Tibial nerve (tissue), 4 donors: ENCODE data around the gene SLC7A5. TPM values are rescaled to one million over a fixed set of nuclear protein-coding genes. Genes with fewer than 3 reads are reported as not detected.
A peak's percentile ranks its signal among the peaks of the same experiment; 100 is the strongest.

Experiments
- DNase-seq, 2 donors: peaks; one replicate each; pipeline ENCODE4 v3.0.0-alpha.2; 2019; ENCODE audit warnings: low spot score in 2 of 2
- H3K27ac ChIP-seq, 4 donors: fragments of 200-600 bp; sonication (generic) in 3 of 4; one replicate each; pipeline ENCODE4 v1.5.1; 2017 to 2019; ENCODE audit warnings: mild to moderate bottlenecking in 1 of 4
- H3K27me3 ChIP-seq, 2 donors: fragments of 200-600 bp; sonication (generic) in 1 of 2; one replicate each; pipeline versions ENCODE4 v1.5.1 to v1.6.0; 2017 to 2019
- H3K36me3 ChIP-seq, 3 donors: fragments of 200-600 bp; sonication (generic); one replicate each; pipeline ENCODE4 v1.5.1; 2018 to 2019
- H3K4me1 ChIP-seq, 4 donors: fragments of 200-600 bp; sonication (generic) in 3 of 4; one replicate each; pipeline ENCODE4 v1.5.1; 2017 to 2019
- H3K4me3 ChIP-seq, 4 donors: fragments of 200-600 bp; sonication (generic) in 3 of 4; one replicate each; pipeline ENCODE4 v1.5.1; 2017 to 2019; ENCODE audit warnings: mild to moderate bottlenecking in 1 of 4, moderate library complexity in 1 of 4
- H3K9me3 ChIP-seq, 4 donors: fragments of 200-600 bp; sonication (generic) in 3 of 4; one replicate each; pipeline ENCODE4 v1.5.1; 2017 to 2019
- EP300 ChIP-seq, 2 donors: sonication (generic); formaldehyde crosslinking; IDR thresholded peaks; one replicate each; pipeline ENCODE4 v1.6.1; 2017; ENCODE audit warnings: antibody characterized with exemption in 2 of 2, mild to moderate bottlenecking in 1 of 2
- POLR2A ChIP-seq, 2 donors: fragments of 450-650 bp; IDR thresholded peaks; one replicate each; pipeline ENCODE4 v1.6.1; 2017; ENCODE audit warnings: antibody characterized with exemption in 2 of 2, mild to moderate bottlenecking in 2 of 2, moderate library complexity in 2 of 2
- WGBS, 2 donors: methylation state at CpG; one replicate each; pipeline ENCODE4 v1.1.5; 2018; 5-methylcytosine and 5-hydroxymethylcytosine counted together
- total RNA-seq, 4 donors: library from RNA; depleted of rRNA; stranded (reverse); fragments of >200 nt; gene quantifications; one replicate each; pipeline ENCODE4 v1.1.0, GENCODE V29; 2016
- TF ChIP-seq, protein P1 (sequence below), 5 experiments: fragments of 200-600 bp in 3 of 5; fragments of 450-650 bp in 2 of 5; sonication (generic) in 3 of 5; IDR thresholded peaks; one replicate each; pipeline ENCODE4 v1.5.1; 2016 to 2019; ENCODE audit warnings: antibody characterized with exemption in 5 of 5, mild to moderate bottlenecking in 3 of 5, moderate library complexity in 2 of 5

Gene SLC7A5
- total RNA-seq, 4 donors from 2014 or later: 5.5 to 6.6 (median 6.0) TPM

- Histone ChIP-seq H3K9me3 (no peaks in the 10 kb centered on the region), H3K4me3 (no peak overlapping the region), H3K27me3 (no peaks in the 10 kb centered on the region), H3K36me3 (peaks cover 0 to 81% (median 0%) of the 10 kb centered on the region in 3 donors), H3K27ac (peak overlapping the region in 1 of 4 donors; percentile 90), H3K4me1 (peaks cover 0 to 11% (median 2%) of the 10 kb centered on the region in 4 donors)
- WGBS, 2 donors: 89 to 93% methylated on average over 17 of the region's 17 CpGs
- no peak for DNase-seq
- no peak for TF ChIP-seq EP300 (IDR thresholded peaks at IDR 0.05)
- TF ChIP-seq POLR2A (IDR thresholded peaks at IDR 0.05): no peak
- TF ChIP-seq, protein P1, sequence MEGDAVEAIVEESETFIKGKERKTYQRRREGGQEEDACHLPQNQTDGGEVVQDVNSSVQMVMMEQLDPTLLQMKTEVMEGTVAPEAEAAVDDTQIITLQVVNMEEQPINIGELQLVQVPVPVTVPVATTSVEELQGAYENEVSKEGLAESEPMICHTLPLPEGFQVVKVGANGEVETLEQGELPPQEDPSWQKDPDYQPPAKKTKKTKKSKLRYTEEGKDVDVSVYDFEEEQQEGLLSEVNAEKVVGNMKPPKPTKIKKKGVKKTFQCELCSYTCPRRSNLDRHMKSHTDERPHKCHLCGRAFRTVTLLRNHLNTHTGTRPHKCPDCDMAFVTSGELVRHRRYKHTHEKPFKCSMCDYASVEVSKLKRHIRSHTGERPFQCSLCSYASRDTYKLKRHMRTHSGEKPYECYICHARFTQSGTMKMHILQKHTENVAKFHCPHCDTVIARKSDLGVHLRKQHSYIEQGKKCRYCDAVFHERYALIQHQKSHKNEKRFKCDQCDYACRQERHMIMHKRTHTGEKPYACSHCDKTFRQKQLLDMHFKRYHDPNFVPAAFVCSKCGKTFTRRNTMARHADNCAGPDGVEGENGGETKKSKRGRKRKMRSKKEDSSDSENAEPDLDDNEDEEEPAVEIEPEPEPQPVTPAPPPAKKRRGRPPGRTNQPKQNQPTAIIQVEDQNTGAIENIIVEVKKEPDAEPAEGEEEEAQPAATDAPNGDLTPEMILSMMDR (IDR thresholded peaks at IDR 0.05): no peak
These were observed 32.9 kb downstream of the SLC7A5 start for GRCh38 chr16:87836346-87836843.

DNA sequence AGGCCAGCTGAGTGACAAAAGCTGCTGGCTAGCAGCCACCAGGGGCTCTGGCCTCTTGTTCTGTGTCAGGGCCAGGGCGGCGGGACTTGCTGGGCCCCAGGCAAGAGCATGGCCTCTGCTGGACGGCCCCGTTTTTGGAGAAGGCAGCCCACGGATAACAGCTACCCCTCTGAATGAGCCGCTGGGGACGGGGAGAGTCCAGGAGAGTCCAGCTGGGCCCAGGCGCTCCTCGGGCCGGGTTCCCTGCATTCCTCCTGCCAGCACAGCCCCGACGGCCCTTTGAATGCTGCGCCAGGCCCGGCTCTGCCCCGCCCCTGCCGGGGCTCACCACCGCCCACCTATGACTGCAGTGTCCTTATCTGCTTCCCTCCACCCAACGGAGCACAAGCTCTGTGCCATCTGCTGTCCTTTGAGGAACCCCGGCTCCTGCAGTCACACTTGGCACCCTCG is 33.4 kb downstream of the SLC7A5 start:
- TF ChIP-seq, protein P1 (IDR thresholded peaks at IDR 0.05): no peak
- TF ChIP-seq EP300 (IDR thresholded peaks at IDR 0.05): no peak
- no peak for TF ChIP-seq POLR2A (IDR thresholded peaks at IDR 0.05)
- DNase-seq: no peak
- Histone ChIP-seq H3K27ac (peak overlapping the region in 1 of 4 donors; percentile 90), H3K4me3 (no peak overlapping the region), H3K27me3 (no peaks in the 10 kb centered on the region), H3K36me3 (peaks cover 0 to 86% (median 0%) of the 10 kb centered on the region in 3 donors), H3K9me3 (no peaks in the 10 kb centered on the region), H3K4me1 (peaks cover 0 to 11% (median 2%) of the 10 kb centered on the region in 4 donors)
- 78% methylated on average over 8 to 20 of the region's 20 CpGs for WGBS, 2 donors

DNA sequence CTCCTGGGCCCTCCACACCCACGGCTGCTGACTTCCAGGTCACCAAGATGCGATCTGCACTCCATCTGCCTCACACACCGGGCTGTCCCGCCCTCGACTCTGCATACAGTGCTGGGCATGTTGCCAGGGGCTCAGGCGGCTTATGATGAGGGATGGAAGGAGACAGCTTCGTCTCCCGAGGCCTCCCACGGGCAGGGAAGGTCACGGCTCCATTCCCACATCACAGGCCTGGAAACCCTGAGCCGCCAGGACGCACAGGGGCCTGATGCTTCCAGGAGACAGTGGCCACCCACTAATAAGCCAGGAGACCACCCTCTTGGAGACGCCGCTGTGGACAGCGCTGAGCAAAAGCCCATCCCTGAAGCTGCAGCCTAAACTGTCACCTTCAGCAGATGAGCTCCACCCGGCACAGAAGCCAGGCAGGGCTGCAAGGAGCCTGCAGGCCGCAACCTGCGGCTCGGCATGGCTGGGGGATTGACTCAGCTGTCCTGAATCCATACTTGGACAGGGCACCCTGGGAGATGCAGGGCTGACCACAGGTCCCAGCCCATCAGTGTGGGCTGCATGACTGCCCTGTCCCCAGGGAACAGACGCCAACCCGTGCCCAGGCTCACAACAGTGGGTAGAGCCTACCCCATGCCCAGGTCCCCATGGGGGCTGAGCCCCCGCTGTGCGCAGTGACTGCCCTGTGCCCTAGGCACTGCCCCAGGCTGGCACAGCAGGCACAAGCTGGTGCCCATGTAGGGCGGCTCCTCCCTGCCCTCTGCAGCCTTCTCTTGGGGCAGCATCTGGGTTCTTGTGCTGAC is 34.4 kb downstream of the SLC7A5 start:
- no peaks in the 10 kb centered on the region for H3K9me3 ChIP-seq
- H3K36me3 ChIP-seq: peaks cover 0 to 92% (median 0%) of the 10 kb centered on the region in 3 donors
- no peak for DNase-seq
- TF ChIP-seq POLR2A (IDR thresholded peaks at IDR 0.05): no peak
- TF ChIP-seq, protein P1 (IDR thresholded peaks at IDR 0.05): no peak
- TF ChIP-seq EP300 (IDR thresholded peaks at IDR 0.05): no peak
- H3K4me3 ChIP-seq: no peak overlapping the region
- no peaks in the 10 kb centered on the region for H3K27me3 ChIP-seq
- H3K27ac ChIP-seq: peak overlapping the region in 1 of 4 donors; percentile 1
- peaks cover 0 to 10% (median 2%) of the 10 kb centered on the region in 4 donors for H3K4me1 ChIP-seq
- WGBS, 2 donors: 66 to 75% methylated on average over 13 to 20 of the region's 24 CpGs

GRCh38 chr16:87834005-87834667 is 35.2 kb downstream of the SLC7A5 start:
- H3K4me1 ChIP-seq: peaks cover 0 to 3% (median under 1%) of the 10 kb centered on the region in 4 donors
- peak overlapping the region in 1 of 4 donors; percentile 1 for H3K27ac ChIP-seq
- H3K4me3 ChIP-seq: no peak overlapping the region
- TF ChIP-seq, protein P1 (IDR thresholded peaks at IDR 0.05): no peak
- TF ChIP-seq POLR2A (IDR thresholded peaks at IDR 0.05) (no peak), EP300 (IDR thresholded peaks at IDR 0.05) (no peak)
- DNase-seq: no peak
- 86 to 87% methylated on average over 19 to 21 of the region's 23 CpGs for WGBS, 2 donors
- H3K9me3 ChIP-seq: no peaks in the 10 kb centered on the region
- H3K36me3 ChIP-seq: peaks cover 0 to 89% (median 0%) of the 10 kb centered on the region in 3 donors
- no peaks in the 10 kb centered on the region for H3K27me3 ChIP-seq
